ENCODE results near the gene MYOG. TPM values are rescaled to one million over a fixed set of nuclear protein-coding genes. Genes with fewer than 3 reads are reported as not detected.

The MYOG gene
- total RNA-seq, 1 experiment from 2014 or later: not detected

GRCh38 chr1:203126151-203126865 lies 40.5 kb upstream of the MYOG start:
- ChIA-PET POLR2A (ENCODE audit: unreplicated experiment) (no interaction called here), CTCF (interaction anchor here (0.5 to 0.8 kb wide), 4 partner anchors 9 to 90 kb away, joined by 3 read pairs; no protein-coding TSS in a partner anchor)
- Histone ChIP-seq H3K36me3 (ENCODE audit: low read depth, low read length) (no peaks in the 10 kb centered on the region), H3K79me2 (ENCODE audit: low read length) (no peaks in the 10 kb centered on the region), H3K9ac (ENCODE audit: low read length) (no peak overlapping the region), H3K4me2 (ENCODE audit: low read length) (no peak overlapping the region), H3K4me1 (ENCODE audit: insufficient read depth, low read length) (no peaks in the 10 kb centered on the region), H3K4me3 (ENCODE audit: low read length) (no peak overlapping the region), H3K9me2 (replicated peaks; ENCODE audit: low read length) (no peaks in the 10 kb centered on the region), H3K27me3 (ENCODE audit: low read length) (peaks cover 53% of the 10 kb centered on the region), H3K9me3 (ENCODE audit: low read length) (no peaks in the 10 kb centered on the region), H4K20me1 (ENCODE audit: low read length) (no peaks in the 10 kb centered on the region), H2AFZ (ENCODE audit: low read length) (no peak overlapping the region), H3K27ac (ENCODE audit: low read length) (no peak overlapping the region), H3F3A (ENCODE audit: low read length, unreplicated experiment) (no peaks in the 10 kb centered on the region)
- no TSS peak for BruUV-seq (replicated peaks)
- peak; percentile 40 for DNase-seq
- peak; percentile 35; the same call in 1 of the 2 replicates for ATAC-seq
- TF ChIP-seq, protein P1, sequence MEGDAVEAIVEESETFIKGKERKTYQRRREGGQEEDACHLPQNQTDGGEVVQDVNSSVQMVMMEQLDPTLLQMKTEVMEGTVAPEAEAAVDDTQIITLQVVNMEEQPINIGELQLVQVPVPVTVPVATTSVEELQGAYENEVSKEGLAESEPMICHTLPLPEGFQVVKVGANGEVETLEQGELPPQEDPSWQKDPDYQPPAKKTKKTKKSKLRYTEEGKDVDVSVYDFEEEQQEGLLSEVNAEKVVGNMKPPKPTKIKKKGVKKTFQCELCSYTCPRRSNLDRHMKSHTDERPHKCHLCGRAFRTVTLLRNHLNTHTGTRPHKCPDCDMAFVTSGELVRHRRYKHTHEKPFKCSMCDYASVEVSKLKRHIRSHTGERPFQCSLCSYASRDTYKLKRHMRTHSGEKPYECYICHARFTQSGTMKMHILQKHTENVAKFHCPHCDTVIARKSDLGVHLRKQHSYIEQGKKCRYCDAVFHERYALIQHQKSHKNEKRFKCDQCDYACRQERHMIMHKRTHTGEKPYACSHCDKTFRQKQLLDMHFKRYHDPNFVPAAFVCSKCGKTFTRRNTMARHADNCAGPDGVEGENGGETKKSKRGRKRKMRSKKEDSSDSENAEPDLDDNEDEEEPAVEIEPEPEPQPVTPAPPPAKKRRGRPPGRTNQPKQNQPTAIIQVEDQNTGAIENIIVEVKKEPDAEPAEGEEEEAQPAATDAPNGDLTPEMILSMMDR (conservative IDR thresholded peaks at IDR 0.05; ENCODE audit: low read depth, low read length): peak; percentile 62
- TF ChIP-seq EZH2phosphoT487 (IDR thresholded peaks at IDR 0.05; ENCODE audit: borderline replicate concordance, low read length): no peak
- intact Hi-C loops (cut with micrococcal nuclease): loop anchor here (5.0 kb wide), 1 partner anchor 89 kb away; no protein-coding TSS in a partner anchor

DNA sequence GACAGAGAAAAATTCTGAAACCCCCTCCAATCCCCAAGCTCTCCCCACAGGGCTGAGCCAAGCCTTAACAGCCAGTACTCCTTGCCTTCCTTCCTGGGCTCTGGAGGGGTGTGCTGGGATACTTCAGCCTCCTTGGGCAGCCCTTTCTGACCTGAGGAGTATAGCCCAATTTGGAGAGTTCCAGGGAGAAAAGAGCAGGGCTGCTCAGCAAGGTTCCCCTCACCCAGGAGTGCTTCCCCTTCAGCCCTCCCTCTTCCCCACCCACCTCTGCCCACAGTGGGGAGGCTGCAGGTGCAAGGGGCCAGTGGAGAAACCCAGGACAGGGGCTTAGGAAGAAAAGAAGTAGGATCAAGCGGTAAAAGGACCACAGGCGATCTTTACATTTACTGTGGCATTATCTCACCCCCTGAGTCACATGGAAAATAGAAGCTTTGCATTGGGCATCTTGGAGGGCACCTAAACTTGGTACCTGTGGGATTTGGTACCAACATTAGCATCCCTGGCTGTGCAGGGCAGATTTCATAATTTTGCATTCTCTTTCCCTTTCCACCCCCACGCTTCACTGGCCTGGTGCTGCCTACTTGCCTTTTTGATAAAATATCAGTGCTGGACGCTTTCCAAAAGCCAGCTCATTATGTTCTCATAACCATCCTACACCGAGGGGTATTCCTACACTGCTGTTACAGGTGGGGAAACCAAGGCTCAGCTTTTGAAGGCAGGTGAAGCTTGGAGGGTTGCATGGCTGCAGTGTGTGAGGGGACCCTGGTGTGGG lies 38.9 kb upstream of the MYOG start:
- no TSS peak for BruUV-seq (replicated peaks)
- H3F3A ChIP-seq (ENCODE audit: low read length, unreplicated experiment): no peaks in the 10 kb centered on the region
- DNase-seq (peak; percentile 68), ATAC-seq (no peak)
- ChIA-PET CTCF (no interaction called here), POLR2A (ENCODE audit: unreplicated experiment) (no interaction called here)
- H3K36me3 ChIP-seq (ENCODE audit: low read depth, low read length): no peaks in the 10 kb centered on the region
- TF ChIP-seq EZH2 (IDR thresholded peaks at IDR 0.05; ENCODE audit: low read length, unreplicated experiment) (no peak), EZH2phosphoT487 (IDR thresholded peaks at IDR 0.05; ENCODE audit: borderline replicate concordance, low read length) (no peak)
- TF ChIP-seq, protein P1 (conservative IDR thresholded peaks at IDR 0.05; ENCODE audit: low read depth, low read length): no peak
- H3K9ac ChIP-seq (ENCODE audit: low read length): no peak overlapping the region
- intact Hi-C loops (cut with micrococcal nuclease): loop anchor here (5.0 kb wide), 1 partner anchor 87 kb away; no protein-coding TSS in a partner anchor
- H3K4me2 ChIP-seq (ENCODE audit: low read length): no peak overlapping the region
- H3K27me3 ChIP-seq (ENCODE audit: low read length): peaks cover 61% of the 10 kb centered on the region
- no peaks in the 10 kb centered on the region for H3K4me1 ChIP-seq (ENCODE audit: insufficient read depth, low read length)
- H3K9me2 ChIP-seq (replicated peaks; ENCODE audit: low read length): no peaks in the 10 kb centered on the region
- H3K79me2 ChIP-seq (ENCODE audit: low read length): no peaks in the 10 kb centered on the region
- no peaks in the 10 kb centered on the region for H4K20me1 ChIP-seq (ENCODE audit: low read length)
- no peak overlapping the region for H2AFZ ChIP-seq (ENCODE audit: low read length)
- no peak overlapping the region for H3K4me3 ChIP-seq (ENCODE audit: low read length)
- no peaks in the 10 kb centered on the region for H3K9me3 ChIP-seq (ENCODE audit: low read length)
- H3K27ac ChIP-seq (ENCODE audit: low read length): no peak overlapping the region

DNA sequence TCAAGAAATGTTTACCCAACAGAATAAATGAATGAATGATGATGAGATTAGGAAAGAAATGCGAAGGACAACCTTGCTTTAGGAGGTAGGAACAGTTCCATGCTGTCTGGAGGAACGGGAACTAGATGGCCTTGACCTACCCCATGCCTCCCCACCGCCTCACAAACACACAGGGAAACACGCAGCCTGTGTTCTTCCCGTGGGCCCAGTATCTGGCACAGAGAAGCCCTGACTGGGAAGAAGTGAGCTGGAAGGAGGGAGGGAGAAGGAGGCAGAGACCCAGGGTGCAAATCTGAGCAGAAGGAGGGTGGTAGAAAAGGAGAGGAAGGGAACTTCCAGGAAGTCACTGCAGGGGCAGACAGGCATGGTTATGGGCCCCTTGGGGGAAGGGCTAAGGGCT lies 38.2 kb upstream of the MYOG start:
- H3K4me2 ChIP-seq (ENCODE audit: low read length): no peak overlapping the region
- CTCF ChIA-PET: no interaction called here
- H3F3A ChIP-seq (ENCODE audit: low read length, unreplicated experiment): no peaks in the 10 kb centered on the region
- H3K9ac ChIP-seq (ENCODE audit: low read length): no peak overlapping the region
- H3K27me3 ChIP-seq (ENCODE audit: low read length): peaks cover 64% of the 10 kb centered on the region
- DNase-seq (no peak), ATAC-seq (no peak)
- H3K9me3 ChIP-seq (ENCODE audit: low read length): no peaks in the 10 kb centered on the region
- POLR2A ChIA-PET (ENCODE audit: unreplicated experiment): no interaction called here
- no peaks in the 10 kb centered on the region for H3K4me1 ChIP-seq (ENCODE audit: insufficient read depth, low read length)
- H4K20me1 ChIP-seq (ENCODE audit: low read length): no peaks in the 10 kb centered on the region
- H3K36me3 ChIP-seq (ENCODE audit: low read depth, low read length): no peaks in the 10 kb centered on the region
- H2AFZ ChIP-seq (ENCODE audit: low read length): no peak overlapping the region
- H3K4me3 ChIP-seq (ENCODE audit: low read length): no peak overlapping the region
- no TSS peak for BruUV-seq (replicated peaks)
- intact Hi-C loops (cut with micrococcal nuclease): no loop called here
- no peaks in the 10 kb centered on the region for H3K79me2 ChIP-seq (ENCODE audit: low read length)
- H3K27ac ChIP-seq (ENCODE audit: low read length): no peak overlapping the region
- TF ChIP-seq EZH2phosphoT487 (IDR thresholded peaks at IDR 0.05; ENCODE audit: borderline replicate concordance, low read length): no peak
- TF ChIP-seq, protein P1 (conservative IDR thresholded peaks at IDR 0.05; ENCODE audit: low read depth, low read length): no peak
- no peak for TF ChIP-seq EZH2 (IDR thresholded peaks at IDR 0.05; ENCODE audit: low read length, unreplicated experiment)
- H3K9me2 ChIP-seq (replicated peaks; ENCODE audit: low read length): no peaks in the 10 kb centered on the region
